ENCODE measurements around the gene SLC23A2.

DNA sequence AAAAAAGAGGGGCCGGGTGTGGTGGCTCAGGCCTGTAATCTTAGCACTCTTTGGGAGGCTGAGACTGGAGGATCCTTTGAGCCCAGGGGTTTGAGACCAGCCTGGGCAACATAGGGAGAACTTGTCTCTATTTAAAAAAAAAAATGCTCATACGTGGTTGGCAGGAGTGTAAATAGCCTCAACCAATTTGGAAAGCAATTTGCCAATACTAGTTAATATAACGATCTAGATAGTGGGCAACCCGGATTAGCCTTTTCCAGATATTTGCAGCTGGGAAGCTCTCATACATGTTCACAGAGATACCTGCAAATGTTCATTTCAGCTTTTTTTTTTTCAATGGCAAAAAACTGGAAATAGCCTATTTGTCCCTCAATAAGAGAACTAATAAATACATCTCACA, 39.0 kb upstream of the SLC23A2 start:
- TF ChIP-seq, protein P1, sequence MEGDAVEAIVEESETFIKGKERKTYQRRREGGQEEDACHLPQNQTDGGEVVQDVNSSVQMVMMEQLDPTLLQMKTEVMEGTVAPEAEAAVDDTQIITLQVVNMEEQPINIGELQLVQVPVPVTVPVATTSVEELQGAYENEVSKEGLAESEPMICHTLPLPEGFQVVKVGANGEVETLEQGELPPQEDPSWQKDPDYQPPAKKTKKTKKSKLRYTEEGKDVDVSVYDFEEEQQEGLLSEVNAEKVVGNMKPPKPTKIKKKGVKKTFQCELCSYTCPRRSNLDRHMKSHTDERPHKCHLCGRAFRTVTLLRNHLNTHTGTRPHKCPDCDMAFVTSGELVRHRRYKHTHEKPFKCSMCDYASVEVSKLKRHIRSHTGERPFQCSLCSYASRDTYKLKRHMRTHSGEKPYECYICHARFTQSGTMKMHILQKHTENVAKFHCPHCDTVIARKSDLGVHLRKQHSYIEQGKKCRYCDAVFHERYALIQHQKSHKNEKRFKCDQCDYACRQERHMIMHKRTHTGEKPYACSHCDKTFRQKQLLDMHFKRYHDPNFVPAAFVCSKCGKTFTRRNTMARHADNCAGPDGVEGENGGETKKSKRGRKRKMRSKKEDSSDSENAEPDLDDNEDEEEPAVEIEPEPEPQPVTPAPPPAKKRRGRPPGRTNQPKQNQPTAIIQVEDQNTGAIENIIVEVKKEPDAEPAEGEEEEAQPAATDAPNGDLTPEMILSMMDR (IDR thresholded peaks at IDR 0.05; ENCODE audit: low read depth, low read length, poor library complexity, severe bottlenecking): no peak
- TF ChIP-seq EZH2phosphoT487 (IDR thresholded peaks at IDR 0.05; ENCODE audit: borderline replicate concordance, low read length): no peak
